Colonic mucosa (tissue), 4 donors: ENCODE measurements around the gene MARK2. TPM values are rescaled to one million over a fixed set of nuclear protein-coding genes. Genes with fewer than 3 reads are reported as not detected.

Experiments used
- DNase-seq: peaks from one replicate; pipeline ENCODE4 v3.0.0-alpha.2; 2020
- H3K27ac ChIP-seq: fragments of 200-600 bp; one replicate; pipeline ENCODE4 v1.8.0; 2021
- H3K27me3 ChIP-seq: fragments of 200-600 bp; one replicate; pipeline ENCODE4 v1.8.0; 2021
- H3K36me3 ChIP-seq: fragments of 200-600 bp; one replicate; pipeline ENCODE4 v1.8.0; 2021
- H3K4me1 ChIP-seq: fragments of 200-600 bp; one replicate; pipeline ENCODE4 v1.8.0; 2021; ENCODE audit warnings: mild to moderate bottlenecking
- H3K4me3 ChIP-seq: fragments of 200-600 bp; one replicate; pipeline ENCODE4 v1.8.0; 2021
- H3K9ac ChIP-seq, 2 donors: one replicate each; pipeline ENCODE4 v1.7.0; 2013; ENCODE audit warnings: control low read depth in 2 of 2, low read depth in 2 of 2, low read length in 2 of 2
- H3K9me3 ChIP-seq: fragments of 200-600 bp; one replicate; pipeline ENCODE4 v1.8.0; 2021
- CTCF ChIP-seq: fragments of 200-600 bp; IDR thresholded peaks from one replicate; pipeline ENCODE4 v1.8.0; 2022; ENCODE audit warnings: antibody characterized with exemption, mild to moderate bottlenecking
- intact Hi-C: fragments of 100-400 bp; cut with DNase I; formaldehyde crosslinking; loops from one replicate; pipeline ENCODE4 v1.14.1; 2022
- total RNA-seq, 2 donors: library from RNA; stranded (reverse); fragmentation: NEBNext Ultra II Directional in 1 of 2; extraction: Animal tissue kit (Norgen Biotek cat#: 25700) in 1 of 2; gene quantifications; one replicate each; pipeline ENCODE4 v1.2.1, GENCODE V29; 2021
- donor health status: healthy.
- donor health status: DM: no; HTN: no; CAD: no.
- donor health status: DM: no; HTN: no; CAD: no.

The MARK2 gene
- total RNA-seq, 2 donors from 2014 or later = 86.8 to 96.8 TPM

- no peaks in the 10 kb centered on the region for H3K27me3 ChIP-seq
- intact Hi-C loops = no loop called here
- no peak overlapping the region for H3K27ac ChIP-seq
- DNase-seq = no peak
- no peak overlapping the region for H3K4me3 ChIP-seq
- no peak for TF ChIP-seq CTCF
- no peaks in the 10 kb centered on the region for H3K36me3 ChIP-seq
- H3K9me3 ChIP-seq = no peaks in the 10 kb centered on the region
- peaks cover 30% of the 10 kb centered on the region for H3K4me1 ChIP-seq
- no peak overlapping the region for H3K9ac ChIP-seq
Measured at GRCh38 chr11:63914896-63915691, 76.2 kb downstream of the MARK2 start.

GRCh38 chr11:63915961-63916836 is 77.3 kb downstream of the MARK2 start:
- H3K27me3 ChIP-seq = no peaks in the 10 kb centered on the region
- H3K9me3 ChIP-seq = no peaks in the 10 kb centered on the region
- DNase-seq = peak; percentile 78
- H3K27ac ChIP-seq = no peak overlapping the region
- no peaks in the 10 kb centered on the region for H3K36me3 ChIP-seq
- peak overlapping the region; percentile 34 to 58 for H3K9ac ChIP-seq
- peak; percentile 41 for TF ChIP-seq CTCF
- peaks cover 35% of the 10 kb centered on the region for H3K4me1 ChIP-seq
- peak overlapping the region; percentile 50 for H3K4me3 ChIP-seq
- intact Hi-C loops = no loop called here

GRCh38 chr11:63916837-63917691 is 78.2 kb downstream of the MARK2 start, which contains the start of gene RCOR2:
TSS of gene RCOR2 (minus strand) at chr11:63917164. CDS start at chr11:63916456, 708 bp downstream.
- TF ChIP-seq CTCF = no peak
- H3K9ac ChIP-seq = peak within 1 kb of the TSS; percentile 68 to 85
- H3K4me3 ChIP-seq = peak within 1 kb of the TSS; percentile 50
- DNase-seq = peak; percentile 80
- H3K4me1 ChIP-seq = peaks cover 35% of the 10 kb centered on the region
- H3K36me3 ChIP-seq = no peaks in the 10 kb centered on the region
- intact Hi-C loops = no loop called here
- H3K9me3 ChIP-seq = no peaks in the 10 kb centered on the region
- peak within 1 kb of the TSS; percentile 84 for H3K27ac ChIP-seq
- no peaks in the 10 kb centered on the region for H3K27me3 ChIP-seq

- intact Hi-C loops = no loop called here
- peak overlapping the region; percentile 68 to 85 for H3K9ac ChIP-seq
Measured at GRCh38 chr11:63917692-63918506, 79.0 kb downstream of the MARK2 start.

More at GRCh38 chr11:63917692-63918506, 79.0 kb downstream of the MARK2 start:
- TF ChIP-seq CTCF = no peak
- Histone ChIP-seq H3K4me3 (peak overlapping the region; percentile 50), H3K27ac (peak overlapping the region; percentile 84), H3K4me1 (peaks cover 35% of the 10 kb centered on the region), H3K27me3 (no peaks in the 10 kb centered on the region), H3K9me3 (no peaks in the 10 kb centered on the region), H3K36me3 (no peaks in the 10 kb centered on the region)
- peak; percentile 90 for DNase-seq
